AG20443 (cell line): ENCODE measurements around the gene DEFB116.
"Not testable (repeated sequence)": the region's sequence is repeated elsewhere in the genome, so short reads cannot be mapped to it uniquely, and the experiment has no call there.

ENCODE experiments used
- DNase-seq: peaks from one replicate; pipeline ENCODE4 v3.0.0; 2012; ENCODE audit warnings: low spot score, mixed read lengths

The DEFB116 gene

GRCh38 chr20:31308535-31309162 lies at the start of gene DEFB116:
Gene DEFB116 (minus strand): TSS chr20:31308585. CDS start chr20:31308585, 0 bp downstream.
- no peak for DNase-seq

DNA sequence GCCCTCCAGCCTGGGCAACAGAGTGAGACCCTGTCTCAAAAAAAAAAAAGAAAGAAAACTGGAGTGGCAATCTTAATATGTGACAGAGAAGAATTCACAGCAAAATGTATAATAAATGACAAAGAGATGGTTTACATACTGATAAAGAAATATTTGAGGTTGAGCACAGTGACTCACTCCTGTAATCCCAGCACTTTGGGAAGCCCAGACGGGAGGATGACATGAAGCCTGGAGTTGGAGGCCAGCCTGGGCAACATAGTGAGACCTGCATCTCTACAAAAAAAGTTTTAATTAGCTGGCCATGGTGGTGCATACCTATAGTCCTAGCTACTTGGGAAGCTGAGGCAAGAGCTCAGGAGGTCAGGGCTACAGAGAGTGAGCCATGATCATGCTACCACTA lies 47.6 kb upstream of the DEFB116 start:
- no peak for DNase-seq

DNA sequence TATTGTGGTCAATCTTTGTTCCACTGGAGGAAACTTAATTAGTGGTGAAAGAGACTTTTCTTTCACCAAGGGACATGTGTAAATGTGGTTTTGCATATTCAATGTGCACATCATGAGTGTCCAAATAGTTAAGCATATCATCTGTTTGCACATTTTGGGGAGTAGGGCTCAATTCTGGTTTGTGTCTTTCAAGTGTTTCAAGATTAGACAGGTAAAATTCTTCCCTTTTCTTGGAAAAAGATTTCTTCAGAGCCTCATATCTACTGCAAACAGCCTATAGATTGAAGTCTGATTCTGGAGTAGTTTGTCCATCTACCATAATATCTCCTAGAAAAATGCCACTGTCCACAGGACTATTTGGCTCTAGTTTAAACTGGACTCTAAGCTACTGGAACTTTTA lies 33.1 kb upstream of the DEFB116 start:
- no peak for DNase-seq

- DNase-seq = no peak
Observed at GRCh38 chr20:31330893-31331292, 22.5 kb upstream of the DEFB116 start.

- DNase-seq = no peak
Observed at GRCh38 chr20:31322504-31322903, 14.1 kb upstream of the DEFB116 start.

DNA sequence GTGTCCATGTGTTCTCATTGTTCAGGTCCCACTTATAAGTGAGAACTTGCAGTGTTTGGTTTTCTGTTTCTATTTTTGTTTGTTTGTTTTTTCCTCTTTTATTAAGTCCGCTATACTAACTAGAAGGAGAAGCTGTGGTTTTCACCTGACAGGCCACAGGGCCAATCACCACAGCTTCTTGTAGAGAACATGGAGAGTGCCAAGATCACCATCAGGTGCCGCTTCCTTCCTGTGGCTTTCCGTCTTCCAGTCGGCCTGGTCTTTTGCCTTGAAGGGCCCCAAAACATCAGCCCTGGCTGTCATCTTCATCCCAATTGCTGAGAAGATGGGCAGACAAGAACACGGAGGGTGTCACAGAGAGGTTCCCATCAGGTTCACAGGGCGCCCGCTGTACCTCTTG lies 23.4 kb downstream of the DEFB116 start:
- not testable (repeated sequence) for DNase-seq

- DNase-seq = no peak
Observed at GRCh38 chr20:31278178-31278577, 30.2 kb downstream of the DEFB116 start.

DNA sequence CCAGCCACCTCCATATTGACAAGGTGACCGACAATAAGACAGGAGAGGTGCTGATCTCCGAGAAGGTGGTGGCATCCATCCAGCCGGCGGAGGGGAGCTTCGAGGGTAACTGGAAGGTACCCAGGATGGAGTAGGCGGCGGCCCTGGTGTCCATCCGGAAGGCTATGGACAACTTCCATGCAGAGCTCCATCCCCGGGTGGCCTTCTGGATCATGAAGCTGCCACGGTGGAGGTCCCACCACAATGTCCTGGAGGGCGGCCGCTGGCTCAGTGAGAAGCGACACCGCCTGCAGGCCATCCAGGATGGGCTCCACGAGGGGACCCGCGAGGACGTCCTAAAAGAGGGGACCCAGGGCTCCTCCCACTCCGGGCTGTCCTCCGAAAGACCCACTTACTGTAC lies 33.9 kb downstream of the DEFB116 start:
- DNase-seq = no peak

- no peak for DNase-seq
Observed at GRCh38 chr20:31260326-31260932, 48.0 kb downstream of the DEFB116 start.

DNA sequence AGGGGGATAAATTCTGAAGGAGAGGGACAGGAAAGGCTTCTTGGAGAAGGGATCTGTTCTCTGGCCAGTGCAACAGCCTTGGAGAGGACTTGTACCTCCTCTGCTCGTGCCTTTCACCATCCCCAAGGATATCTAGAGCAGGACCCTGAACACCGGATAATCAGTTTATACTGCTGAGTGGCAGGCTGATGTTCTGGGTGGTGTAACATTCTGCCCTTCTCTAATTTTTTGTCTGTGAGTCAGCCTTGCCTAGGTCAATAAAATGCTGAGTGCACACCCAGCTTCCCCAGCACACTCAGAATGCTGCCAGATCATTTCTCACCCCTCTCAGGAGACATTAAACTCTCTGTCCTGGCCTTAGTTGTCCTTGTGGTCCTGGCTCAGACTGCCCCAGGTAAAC lies 51.0 kb downstream of the DEFB116 start, which contains the start of gene DEFB115:
Gene DEFB115 (plus strand): TSS at position 301 of the 400 bp plus-strand sequence. CDS start 0 bp downstream, at position 301.
- no peak for DNase-seq

- no peak for DNase-seq
Observed at GRCh38 chr20:31256959-31257358, 51.4 kb downstream of the DEFB116 start.
